LNCAP (cell line): ENCODE results near the gene MTURN.
A peak's percentile ranks its signal among the peaks of the same experiment; 100 is the strongest.

ENCODE experiments used
- TF ChIP-seq, protein P1 (sequence below): fragments of 450-650 bp; IDR thresholded peaks from 2 replicates; pipeline ENCODE4 v1.5.1; 2017; ENCODE audit warnings: mild to moderate bottlenecking

MTURN gene

DNA sequence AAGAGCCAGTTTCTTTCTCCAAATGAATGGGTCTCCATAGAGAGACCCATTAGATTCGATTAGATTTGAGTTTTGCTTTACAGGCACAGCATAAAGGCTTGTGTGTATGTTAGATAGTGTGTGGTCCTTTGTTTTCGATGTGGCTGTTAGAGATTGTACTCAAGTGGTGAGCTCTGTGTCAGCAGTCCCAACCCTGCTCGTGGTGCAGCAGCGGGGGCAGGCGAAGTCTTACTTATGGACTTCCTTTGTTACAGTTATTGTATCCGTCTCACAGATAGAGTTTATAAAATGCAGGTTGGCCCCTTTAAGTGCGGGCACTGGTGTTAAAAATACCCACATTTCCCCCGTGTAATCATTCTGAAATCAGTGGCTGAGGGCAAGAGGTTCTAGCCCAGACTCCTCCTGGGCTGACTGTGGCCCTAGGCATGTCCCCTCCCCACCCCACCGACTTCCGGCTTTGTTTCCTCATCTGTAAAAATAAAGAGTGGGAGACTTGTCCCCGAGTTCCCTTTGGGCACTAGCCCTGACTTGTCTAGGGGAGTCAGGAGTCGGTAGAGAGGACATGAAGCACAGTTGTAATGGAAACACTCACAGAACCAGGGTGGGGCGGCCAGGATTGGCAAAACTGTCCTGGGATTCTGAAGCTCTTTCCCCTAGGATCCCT is 28.6 kb downstream of the MTURN start:
- TF ChIP-seq, protein P1, sequence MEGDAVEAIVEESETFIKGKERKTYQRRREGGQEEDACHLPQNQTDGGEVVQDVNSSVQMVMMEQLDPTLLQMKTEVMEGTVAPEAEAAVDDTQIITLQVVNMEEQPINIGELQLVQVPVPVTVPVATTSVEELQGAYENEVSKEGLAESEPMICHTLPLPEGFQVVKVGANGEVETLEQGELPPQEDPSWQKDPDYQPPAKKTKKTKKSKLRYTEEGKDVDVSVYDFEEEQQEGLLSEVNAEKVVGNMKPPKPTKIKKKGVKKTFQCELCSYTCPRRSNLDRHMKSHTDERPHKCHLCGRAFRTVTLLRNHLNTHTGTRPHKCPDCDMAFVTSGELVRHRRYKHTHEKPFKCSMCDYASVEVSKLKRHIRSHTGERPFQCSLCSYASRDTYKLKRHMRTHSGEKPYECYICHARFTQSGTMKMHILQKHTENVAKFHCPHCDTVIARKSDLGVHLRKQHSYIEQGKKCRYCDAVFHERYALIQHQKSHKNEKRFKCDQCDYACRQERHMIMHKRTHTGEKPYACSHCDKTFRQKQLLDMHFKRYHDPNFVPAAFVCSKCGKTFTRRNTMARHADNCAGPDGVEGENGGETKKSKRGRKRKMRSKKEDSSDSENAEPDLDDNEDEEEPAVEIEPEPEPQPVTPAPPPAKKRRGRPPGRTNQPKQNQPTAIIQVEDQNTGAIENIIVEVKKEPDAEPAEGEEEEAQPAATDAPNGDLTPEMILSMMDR, result no peak

DNA sequence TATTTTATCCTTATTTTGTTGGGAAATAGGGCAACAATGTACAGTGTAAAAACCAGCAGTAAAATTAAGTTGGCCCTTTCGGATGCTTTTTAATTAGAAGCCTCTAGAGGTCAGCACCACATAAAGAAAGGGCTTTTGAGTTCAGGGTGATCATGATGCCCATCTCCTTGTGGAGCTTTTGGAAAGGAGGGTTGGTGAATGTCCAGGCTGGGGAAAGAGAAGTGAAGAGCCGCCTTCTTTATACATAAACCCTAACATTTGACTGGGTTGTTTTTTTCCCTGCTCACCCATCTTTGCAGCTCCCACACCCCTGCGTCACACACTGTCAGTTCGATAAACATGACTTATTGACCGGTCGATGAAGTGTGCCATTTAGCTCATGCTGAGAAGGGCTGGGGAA is 29.8 kb downstream of the MTURN start:
- TF ChIP-seq, protein P1, result peak; percentile 73

DNA sequence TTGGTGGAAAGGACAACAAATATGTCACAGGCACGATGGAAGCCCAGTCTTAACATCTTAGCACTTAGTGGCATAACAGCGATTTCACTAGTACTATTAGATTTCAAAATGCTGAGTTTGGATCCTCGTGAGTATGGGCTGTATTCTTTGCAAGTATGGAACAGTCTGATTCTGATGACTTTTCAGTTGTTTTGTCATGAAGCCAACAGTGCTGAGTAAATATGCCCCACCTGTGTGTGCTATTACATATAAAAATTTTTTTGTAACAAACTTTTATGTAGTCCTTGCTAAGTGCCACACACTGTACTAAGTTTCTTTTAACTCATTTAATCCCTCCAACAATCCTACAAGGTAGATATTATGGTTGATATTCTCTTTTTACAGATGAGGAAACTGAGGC is 30.8 kb downstream of the MTURN start:
- TF ChIP-seq, protein P1, result no peak

DNA sequence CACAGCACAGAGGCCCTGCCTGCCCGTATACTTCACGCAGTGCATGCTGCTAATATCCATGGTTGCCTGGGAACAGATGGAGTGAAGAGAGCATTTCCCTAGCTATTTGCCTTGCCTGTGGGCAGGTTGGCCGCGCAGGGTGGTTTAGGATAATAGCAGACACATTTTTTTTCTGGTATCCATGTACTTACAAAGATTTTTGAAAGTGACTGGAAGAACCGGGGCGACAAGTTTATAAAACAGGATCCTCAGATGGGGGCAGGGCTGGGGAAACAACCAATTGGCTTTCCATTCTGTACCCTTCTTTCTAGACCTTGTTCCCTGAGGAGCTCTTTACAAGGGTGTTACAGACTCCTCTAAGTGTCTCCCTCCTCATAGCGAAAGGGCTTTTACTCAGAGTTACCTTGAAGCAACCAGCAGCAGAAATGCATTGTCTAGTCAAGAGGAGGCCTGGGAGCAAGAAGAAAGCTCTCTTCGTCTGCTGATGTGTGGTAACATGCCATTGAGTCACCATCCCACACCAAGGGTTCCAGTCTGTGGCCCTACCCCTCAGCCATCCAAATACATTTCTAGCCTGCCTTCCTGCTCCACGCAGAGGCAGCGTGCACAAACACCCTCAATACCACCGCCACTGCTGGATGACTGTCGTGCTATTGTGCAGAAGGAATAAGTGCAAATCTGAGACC is 31.5 kb downstream of the MTURN start:
- TF ChIP-seq, protein P1, result no peak

DNA sequence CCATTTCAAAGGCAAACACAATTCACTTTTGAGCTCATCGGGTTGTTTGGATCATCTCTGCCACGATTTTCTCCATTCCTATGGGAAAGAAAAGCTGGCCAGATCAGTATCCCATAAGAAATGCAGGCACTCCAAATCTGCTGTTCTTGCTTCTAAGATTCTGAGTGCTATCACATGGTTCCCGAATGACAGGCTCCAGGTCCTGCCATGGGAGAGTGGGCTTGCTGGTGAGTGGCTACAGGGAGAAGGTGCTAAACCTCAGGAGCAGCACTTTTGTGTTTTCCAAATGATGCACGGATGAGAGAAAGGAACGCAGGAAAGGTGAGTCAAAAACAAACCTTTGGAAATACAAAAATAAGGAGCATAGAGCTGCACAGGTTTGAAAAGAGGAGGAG is 32.1 kb downstream of the MTURN start:
- TF ChIP-seq, protein P1, result no peak

DNA sequence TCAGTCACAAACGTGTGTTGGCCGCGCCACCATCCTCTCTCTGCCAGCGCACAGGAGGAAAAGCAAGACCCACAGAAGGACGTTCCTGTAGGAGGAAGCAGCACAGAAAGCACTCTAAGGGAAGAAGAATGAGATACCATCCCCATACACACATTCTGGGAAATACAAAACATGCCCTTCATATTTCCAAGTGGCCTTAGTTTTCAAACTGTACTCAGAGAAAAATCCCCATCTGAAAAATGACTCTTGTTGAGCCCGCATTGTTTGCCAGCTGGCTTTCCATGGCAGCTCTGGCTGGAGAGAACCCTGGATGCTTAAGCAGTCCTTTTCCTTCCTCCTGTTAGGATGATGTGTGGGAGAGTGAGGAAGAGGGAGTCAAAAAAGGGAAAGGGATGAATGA is 33.1 kb downstream of the MTURN start:
- TF ChIP-seq, protein P1, result no peak

DNA sequence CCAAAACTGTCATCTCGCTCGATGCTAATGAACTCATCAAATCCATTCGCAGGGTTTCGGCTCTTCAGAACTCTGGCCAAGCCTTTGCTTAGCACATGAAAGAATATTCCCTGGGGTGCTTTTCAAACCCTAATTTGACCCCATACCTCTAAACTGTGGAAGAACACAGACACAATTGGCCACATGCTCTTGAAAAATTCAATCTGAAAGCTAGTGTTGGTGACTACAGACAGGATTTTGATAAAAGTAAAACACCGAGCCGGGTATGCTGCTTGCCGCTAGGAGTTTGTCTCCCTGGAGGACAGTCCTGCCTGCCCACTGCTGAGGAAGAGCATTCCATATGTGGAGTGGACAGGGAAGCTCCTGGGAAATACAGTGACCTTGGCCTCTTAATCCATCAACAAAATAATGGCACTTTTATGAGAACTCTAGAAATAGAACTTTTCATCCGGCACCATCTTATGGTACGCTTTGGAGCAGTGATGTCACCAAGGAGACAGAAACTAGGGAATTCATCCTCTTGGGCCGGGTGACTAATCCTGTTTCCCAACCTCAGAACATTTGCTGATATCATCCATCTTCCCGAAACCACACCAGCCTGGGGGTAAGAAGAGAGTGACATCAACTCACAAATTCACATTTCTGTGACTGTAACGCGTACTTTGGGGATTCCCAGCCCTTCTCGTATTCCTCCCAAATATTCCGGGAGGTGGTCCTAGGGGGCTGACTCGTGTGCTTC is 34.2 kb downstream of the MTURN start:
- TF ChIP-seq, protein P1, result no peak
